ENCODE data around the gene ADAM11. TPM values are rescaled to one million over a fixed set of nuclear protein-coding genes. Genes with fewer than 3 reads are reported as not detected.

Gene ADAM11
- total and polyA plus RNA-seq, 2 of the 13 experiments (the other 11 are each of a cell fraction or from before 2014, with no cell fraction given): 0.38 to 0.91 TPM

GRCh38 chr17:44774271-44775135 is 15.7 kb downstream of the ADAM11 start (continued):
- TF ChIP-seq, protein P1, sequence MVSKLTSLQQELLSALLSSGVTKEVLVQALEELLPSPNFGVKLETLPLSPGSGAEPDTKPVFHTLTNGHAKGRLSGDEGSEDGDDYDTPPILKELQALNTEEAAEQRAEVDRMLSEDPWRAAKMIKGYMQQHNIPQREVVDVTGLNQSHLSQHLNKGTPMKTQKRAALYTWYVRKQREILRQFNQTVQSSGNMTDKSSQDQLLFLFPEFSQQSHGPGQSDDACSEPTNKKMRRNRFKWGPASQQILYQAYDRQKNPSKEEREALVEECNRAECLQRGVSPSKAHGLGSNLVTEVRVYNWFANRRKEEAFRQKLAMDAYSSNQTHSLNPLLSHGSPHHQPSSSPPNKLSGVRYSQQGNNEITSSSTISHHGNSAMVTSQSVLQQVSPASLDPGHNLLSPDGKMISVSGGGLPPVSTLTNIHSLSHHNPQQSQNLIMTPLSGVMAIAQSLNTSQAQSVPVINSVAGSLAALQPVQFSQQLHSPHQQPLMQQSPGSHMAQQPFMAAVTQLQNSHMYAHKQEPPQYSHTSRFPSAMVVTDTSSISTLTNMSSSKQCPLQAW (CRISPR knock-in tag; IDR thresholded peaks at IDR 0.05): peak; percentile 8; the same call in 1 of the 2 replicates
- 0 out of 2 replicates have a peak, but pooled peaks have one; percentile 55 for TF ChIP-seq ZNF274 (CRISPR knock-in tag; IDR thresholded peaks at IDR 0.05)
- TF ChIP-seq ZNF142 (CRISPR knock-in tag; IDR thresholded peaks at IDR 0.05): no peak
- TF ChIP-seq ZZZ3 (CRISPR knock-in tag; IDR thresholded peaks at IDR 0.05; ENCODE audit: borderline replicate concordance): no peak
- no peak for TF ChIP-seq SKI (IDR thresholded peaks at IDR 0.05; ENCODE audit: partially characterized antibody)
- TF ChIP-seq BORCS8-MEF2B (CRISPR knock-in tag; IDR thresholded peaks at IDR 0.05): peak; percentile 67; the same call in 1 of the 2 replicates
- no peak for TF ChIP-seq YEATS2 (CRISPR knock-in tag; IDR thresholded peaks at IDR 0.05; ENCODE audit: borderline replicate concordance)
- TF ChIP-seq KDM6A (CRISPR knock-in tag; IDR thresholded peaks at IDR 0.05; ENCODE audit: low read depth): no peak
- TF ChIP-seq, protein P2, sequence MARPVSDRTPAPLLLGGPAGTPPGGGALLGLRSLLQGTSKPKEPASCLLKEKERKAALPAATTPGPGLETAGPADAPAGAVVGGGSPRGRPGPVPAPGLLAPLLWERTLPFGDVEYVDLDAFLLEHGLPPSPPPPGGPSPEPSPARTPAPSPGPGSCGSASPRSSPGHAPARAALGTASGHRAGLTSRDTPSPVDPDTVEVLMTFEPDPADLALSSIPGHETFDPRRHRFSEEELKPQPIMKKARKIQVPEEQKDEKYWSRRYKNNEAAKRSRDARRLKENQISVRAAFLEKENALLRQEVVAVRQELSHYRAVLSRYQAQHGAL (CRISPR knock-in tag; IDR thresholded peaks at IDR 0.05; ENCODE audit: not compliant biosample characterization): no peak
- peak; percentile 21 for TF ChIP-seq AGO1 (IDR thresholded peaks at IDR 0.05; ENCODE audit: low read depth, low read length, poor library complexity, severe bottlenecking)
- no peak for TF ChIP-seq TCF7L2 (IDR thresholded peaks at IDR 0.05; ENCODE audit: low read depth, low read length)
- no peak for TF ChIP-seq SP1 (IDR thresholded peaks at IDR 0.05)
- TF ChIP-seq SP1 (CRISPR knock-in tag; IDR thresholded peaks at IDR 0.05): peak; percentile 49; the same call in 1 of the 2 replicates
- TF ChIP-seq ZNF44 (CRISPR knock-in tag; IDR thresholded peaks at IDR 0.05): peak; percentile 3; the same call in 1 of the 2 replicates
- no peak for TF ChIP-seq ATRX (CRISPR knock-in tag; IDR thresholded peaks at IDR 0.05; ENCODE audit: borderline replicate concordance)
- peak; percentile 26 for TF ChIP-seq SRSF1 (optimal IDR thresholded peaks at IDR 0.05; ENCODE audit: low read depth, low read length)
- TF ChIP-seq ZFP62 (CRISPR knock-in tag; IDR thresholded peaks at IDR 0.05): no peak
- TF ChIP-seq ARNTL (CRISPR knock-in tag; IDR thresholded peaks at IDR 0.05): no peak
- no peak for TF ChIP-seq KLF6 (CRISPR knock-in tag; IDR thresholded peaks at IDR 0.05)
- no peak for TF ChIP-seq IKZF1 (IDR thresholded peaks at IDR 0.05)
- TF ChIP-seq ZSCAN9 (CRISPR knock-in tag; IDR thresholded peaks at IDR 0.05; ENCODE audit: borderline replicate concordance): peak; percentile 46; the same call in 1 of the 2 replicates
- TF ChIP-seq RARA (CRISPR knock-in tag; IDR thresholded peaks at IDR 0.05): no peak
- peak; percentile 63 for TF ChIP-seq HNRNPLL (IDR thresholded peaks at IDR 0.05; ENCODE audit: low read depth, low read length, poor library complexity, severe bottlenecking)
